ENCODE results near the gene TCF21. TPM values are rescaled to one million over a fixed set of nuclear protein-coding genes. Genes with fewer than 3 reads are reported as not detected.

The TCF21 gene
- total RNA-seq = 100 to 1,000 TPM in 1 of 7 donors, 10 to 100 TPM in 6; 25.2 to 109 (median 34.5) TPM
- polyA plus RNA-seq = 1 to 10 TPM; 3.6 to 6.5 (median 4.0) TPM
- long read RNA-seq, donor 1, full-length matches to known transcripts = 214 of 214 reads
- long read RNA-seq, donor 1, partial matches to known transcripts = 0 of 214 reads
- long read RNA-seq, donor 1, other reads (novel, unspliced or antisense) = 0 of 214 reads
- long read RNA-seq, donor 2, full-length matches to known transcripts = 118 of 151 reads
- long read RNA-seq, donor 2, partial matches to known transcripts = 33 of 151 reads
- long read RNA-seq, donor 2, other reads (novel, unspliced or antisense) = 0 of 151 reads

- DNase-seq = no peak
- TF ChIP-seq POLR2AphosphoS5 (IDR thresholded peaks at IDR 0.05) (peak; percentile 42 to 81 (median 79)), CTCF (IDR thresholded peaks at IDR 0.05 in 8 of 11, conservative IDR thresholded peaks at IDR 0.05 in 3 of 11) (no peak), POLR2A (IDR thresholded peaks at IDR 0.05) (peak in 1 of 3 donors; percentile 13)
- Histone ChIP-seq H3K27me3 (replicated peaks in 1 of 7) (peaks cover 4 to 99% (median 68%) of the 10 kb centered on the region in 7 donors), H3K4me3 (peak within 1 kb of the TSS; percentile 19 to 69 (median 42)), H3K27ac (peak within 1 kb of the TSS in 7 of 8 donors; percentile 72 to 82 (median 80)), H3K4me1 (peaks cover 9 to 46% (median 28%) of the 10 kb centered on the region in 6 donors), H3K9me3 (no peaks in the 10 kb centered on the region), H3K36me3 (no peaks in the 10 kb centered on the region)
- WGBS, 5 donors = 10 to 16% (median 14%) methylated on average over 20 to 22 of the region's 22 CpGs
- intact Hi-C loops (cut with DNase I; ENCODE audit: low total_unique reads) = no loop called here
These were observed at the start of gene TCF21 for GRCh38 chr6:133888929-133889556. TSS of gene TCF21 (plus strand) at chr6:133889113. CDS start at chr6:133889398, 285 bp downstream.

GRCh38 chr6:133841176-133841575, 47.7 kb upstream of the TCF21 start:
- no peaks in the 10 kb centered on the region for H3K9me3 ChIP-seq
- H3K4me3 ChIP-seq = no peak overlapping the region
- H3K27ac ChIP-seq = no peak overlapping the region
- 56 to 72% (median 62%) methylated on average over 3 of the region's 3 CpGs for WGBS, 5 donors
- intact Hi-C loops (cut with DNase I; ENCODE audit: low total_unique reads) = no loop called here
- no peaks in the 10 kb centered on the region for H3K36me3 ChIP-seq
- DNase-seq = no peak
- peaks cover 0 to 7% (median 5%) of the 10 kb centered on the region in 6 donors for H3K4me1 ChIP-seq
- peaks cover 0 to 31% (median 4%) of the 10 kb centered on the region in 7 donors for H3K27me3 ChIP-seq (replicated peaks in 1 of 7)
- TF ChIP-seq CTCF (IDR thresholded peaks at IDR 0.05 in 8 of 11, conservative IDR thresholded peaks at IDR 0.05 in 3 of 11) (no peak), POLR2AphosphoS5 (IDR thresholded peaks at IDR 0.05) (no peak), POLR2A (IDR thresholded peaks at IDR 0.05) (no peak)

- no peak overlapping the region for H3K4me3 ChIP-seq
- peaks cover 0 to 19% (median under 1%) of the 10 kb centered on the region in 7 donors for H3K27me3 ChIP-seq (replicated peaks in 1 of 7)
- no peak overlapping the region for H3K27ac ChIP-seq
- TF ChIP-seq POLR2A (IDR thresholded peaks at IDR 0.05) (no peak), CTCF (IDR thresholded peaks at IDR 0.05 in 8 of 11, conservative IDR thresholded peaks at IDR 0.05 in 3 of 11) (no peak), POLR2AphosphoS5 (IDR thresholded peaks at IDR 0.05) (no peak)
- WGBS, 5 donors = 86 to 97% (median 87%) methylated on average over 2 of the region's 2 CpGs
- intact Hi-C loops (cut with DNase I; ENCODE audit: low total_unique reads) = no loop called here
- H3K9me3 ChIP-seq = no peaks in the 10 kb centered on the region
- H3K4me1 ChIP-seq = peaks cover 0 to 1% (median under 1%) of the 10 kb centered on the region in 6 donors
- DNase-seq = no peak
- no peaks in the 10 kb centered on the region for H3K36me3 ChIP-seq
These were observed 45.8 kb upstream of the TCF21 start for GRCh38 chr6:133843098-133843497.

DNA sequence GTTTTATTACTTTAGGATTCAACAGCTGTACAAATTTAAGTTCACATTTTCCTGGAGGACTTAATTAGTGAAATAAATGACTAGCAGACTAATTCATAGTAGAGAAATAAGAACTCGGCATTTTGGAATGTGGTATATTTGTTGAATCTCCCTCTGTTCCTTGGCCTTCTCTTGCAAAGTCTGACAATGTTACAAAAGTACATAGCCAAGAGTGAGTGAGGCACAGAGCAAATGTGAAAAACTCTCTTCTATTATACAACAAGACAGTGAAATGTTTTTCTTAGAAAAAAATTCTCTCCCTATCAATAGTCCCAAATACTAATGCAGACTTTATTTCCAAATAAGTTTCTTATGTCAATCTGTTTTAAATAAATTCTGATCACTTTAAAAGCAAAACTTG, 44.2 kb upstream of the TCF21 start:
- peaks cover 0 to 14% (median 0%) of the 10 kb centered on the region in 7 donors for H3K27me3 ChIP-seq (replicated peaks in 1 of 7)
- intact Hi-C loops (cut with DNase I; ENCODE audit: low total_unique reads) = no loop called here
- WGBS, 5 donors = 74 to 88% (median 76%) methylated on average over 1 of the region's 1 CpG

More for the DNA sequence above, 44.2 kb upstream of the TCF21 start:
- no peak for DNase-seq
- TF ChIP-seq POLR2AphosphoS5 (IDR thresholded peaks at IDR 0.05) (no peak), POLR2A (IDR thresholded peaks at IDR 0.05) (no peak), CTCF (IDR thresholded peaks at IDR 0.05 in 8 of 11, conservative IDR thresholded peaks at IDR 0.05 in 3 of 11) (no peak)
- Histone ChIP-seq H3K27ac (no peak overlapping the region), H3K36me3 (no peaks in the 10 kb centered on the region), H3K4me3 (no peak overlapping the region), H3K4me1 (no peaks in the 10 kb centered on the region), H3K9me3 (no peaks in the 10 kb centered on the region)
